ENCODE measurements around the gene GLYAT. TPM values are rescaled to one million over a fixed set of nuclear protein-coding genes. Genes with fewer than 3 reads are reported as not detected.

Gene GLYAT
- total and polyA plus RNA-seq, 4 donors, result not detected

GRCh38 chr11:58762284-58763119 lies 30.8 kb upstream of the GLYAT start:
- Histone ChIP-seq H3K4me3 (no peak overlapping the region), H3K9me3 (ENCODE audit: control insufficient read depth in 4 of 4, insufficient read depth in 3 of 4, low read length in 3 of 4) (no peaks in the 10 kb centered on the region), H3K36me3 (ENCODE audit: control insufficient read depth in 4 of 4, insufficient read depth in 4 of 4, low read length in 4 of 4) (no peaks in the 10 kb centered on the region), H3K4me1 (ENCODE audit: control insufficient read depth in 5 of 5, insufficient read depth in 5 of 5, low read length in 5 of 5) (no peaks in the 10 kb centered on the region), H3K27ac (ENCODE audit: low read depth in 1 of 2, low read length in 1 of 2) (no peak overlapping the region), H3K27me3 (ENCODE audit: control insufficient read depth in 3 of 3, insufficient read depth in 3 of 3, low read length in 2 of 3) (no peaks in the 10 kb centered on the region), H3K9ac (ENCODE audit: insufficient read depth in 1 of 2, low read length in 2 of 2) (no peak overlapping the region)
- TF ChIP-seq, protein P1, sequence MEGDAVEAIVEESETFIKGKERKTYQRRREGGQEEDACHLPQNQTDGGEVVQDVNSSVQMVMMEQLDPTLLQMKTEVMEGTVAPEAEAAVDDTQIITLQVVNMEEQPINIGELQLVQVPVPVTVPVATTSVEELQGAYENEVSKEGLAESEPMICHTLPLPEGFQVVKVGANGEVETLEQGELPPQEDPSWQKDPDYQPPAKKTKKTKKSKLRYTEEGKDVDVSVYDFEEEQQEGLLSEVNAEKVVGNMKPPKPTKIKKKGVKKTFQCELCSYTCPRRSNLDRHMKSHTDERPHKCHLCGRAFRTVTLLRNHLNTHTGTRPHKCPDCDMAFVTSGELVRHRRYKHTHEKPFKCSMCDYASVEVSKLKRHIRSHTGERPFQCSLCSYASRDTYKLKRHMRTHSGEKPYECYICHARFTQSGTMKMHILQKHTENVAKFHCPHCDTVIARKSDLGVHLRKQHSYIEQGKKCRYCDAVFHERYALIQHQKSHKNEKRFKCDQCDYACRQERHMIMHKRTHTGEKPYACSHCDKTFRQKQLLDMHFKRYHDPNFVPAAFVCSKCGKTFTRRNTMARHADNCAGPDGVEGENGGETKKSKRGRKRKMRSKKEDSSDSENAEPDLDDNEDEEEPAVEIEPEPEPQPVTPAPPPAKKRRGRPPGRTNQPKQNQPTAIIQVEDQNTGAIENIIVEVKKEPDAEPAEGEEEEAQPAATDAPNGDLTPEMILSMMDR (IDR thresholded peaks at IDR 0.05; ENCODE audit: control extremely low read depth, extremely low read depth), result no peak
- no peak for ATAC-seq (ENCODE audit: insufficient read depth, low FRiP score)
- no peak for DNase-seq
- WGBS, 2 donors, result 70 to 86% methylated on average over 6 of the region's 6 CpGs

DNA sequence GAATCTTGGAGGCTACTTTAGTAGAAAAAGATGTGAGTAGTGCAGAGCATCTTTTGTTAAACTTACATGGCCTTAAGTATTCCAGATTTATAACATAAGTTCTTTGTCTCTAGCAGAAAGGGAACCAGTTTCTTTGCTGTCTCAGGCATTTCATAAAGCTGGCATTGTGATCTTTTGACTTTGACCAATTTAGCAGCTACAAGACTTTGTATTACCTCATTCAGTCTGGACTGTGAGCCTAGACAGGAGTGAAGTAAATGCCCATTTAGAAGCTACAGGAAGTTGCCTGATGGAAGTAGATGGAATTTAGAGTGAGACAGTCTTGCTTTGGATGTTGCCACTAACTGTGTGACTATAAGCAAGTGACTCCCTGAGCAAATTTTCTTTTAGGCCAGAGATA lies 25.7 kb upstream of the GLYAT start:
- Histone ChIP-seq H3K27ac (ENCODE audit: low read depth in 1 of 2, low read length in 1 of 2) (no peak overlapping the region), H3K9ac (ENCODE audit: insufficient read depth in 1 of 2, low read length in 2 of 2) (no peak overlapping the region), H3K4me1 (ENCODE audit: control insufficient read depth in 5 of 5, insufficient read depth in 5 of 5, low read length in 5 of 5) (no peaks in the 10 kb centered on the region), H3K27me3 (ENCODE audit: control insufficient read depth in 3 of 3, insufficient read depth in 3 of 3, low read length in 2 of 3) (no peaks in the 10 kb centered on the region), H3K36me3 (ENCODE audit: control insufficient read depth in 4 of 4, insufficient read depth in 4 of 4, low read length in 4 of 4) (no peaks in the 10 kb centered on the region), H3K9me3 (ENCODE audit: control insufficient read depth in 4 of 4, insufficient read depth in 3 of 4, low read length in 3 of 4) (no peaks in the 10 kb centered on the region), H3K4me3 (no peak overlapping the region)
- no peak for ATAC-seq (ENCODE audit: insufficient read depth, low FRiP score)
- TF ChIP-seq, protein P1 (IDR thresholded peaks at IDR 0.05; ENCODE audit: control extremely low read depth, extremely low read depth), result no peak
- no peak for DNase-seq

DNA sequence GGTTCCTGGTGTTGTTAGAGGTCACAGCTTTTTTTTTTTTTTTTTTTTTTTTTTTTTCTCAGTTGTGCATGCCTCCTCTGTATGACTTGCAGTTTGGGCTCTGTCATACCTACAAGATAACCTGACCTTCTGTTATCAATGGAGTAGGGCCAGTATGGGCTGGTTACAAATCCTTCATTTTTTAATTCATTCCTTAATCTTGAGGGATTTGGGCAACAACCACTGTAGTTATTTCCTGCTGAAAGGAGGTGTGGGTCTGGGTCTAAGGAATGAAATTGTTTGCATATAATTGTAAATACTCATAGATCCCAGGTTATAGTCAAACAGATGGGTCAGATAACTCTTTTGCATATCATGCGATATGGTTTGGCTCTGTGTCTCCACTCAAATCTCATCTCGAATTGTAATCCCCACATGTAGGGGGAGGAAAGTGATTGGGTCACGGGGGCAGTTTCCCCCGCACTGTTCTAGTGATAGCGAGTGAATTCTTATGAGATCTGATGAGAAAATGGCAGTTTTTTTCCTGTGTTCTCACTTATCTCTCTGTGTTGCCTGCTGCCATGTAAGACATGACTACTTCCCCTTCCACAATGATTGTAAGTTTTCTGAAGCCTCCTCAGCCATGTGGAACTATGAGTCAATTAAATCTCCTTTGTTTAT lies 14.1 kb upstream of the GLYAT start:
- no peaks in the 10 kb centered on the region for H3K27me3 ChIP-seq (ENCODE audit: control insufficient read depth in 3 of 3, insufficient read depth in 3 of 3, low read length in 2 of 3)
- WGBS, 2 donors, result 84 to 88% methylated on average over 5 of the region's 5 CpGs

More for the DNA sequence above, 14.1 kb upstream of the GLYAT start:
- no peaks in the 10 kb centered on the region for H3K36me3 ChIP-seq (ENCODE audit: control insufficient read depth in 4 of 4, insufficient read depth in 4 of 4, low read length in 4 of 4)
- no peaks in the 10 kb centered on the region for H3K4me1 ChIP-seq (ENCODE audit: control insufficient read depth in 5 of 5, insufficient read depth in 5 of 5, low read length in 5 of 5)
- DNase-seq, result no peak
- H3K27ac ChIP-seq (ENCODE audit: low read depth in 1 of 2, low read length in 1 of 2), result no peak overlapping the region
- no peak overlapping the region for H3K4me3 ChIP-seq
- peaks cover 0 to 14% (median 6%) of the 10 kb centered on the region in 4 donors for H3K9me3 ChIP-seq (ENCODE audit: control insufficient read depth in 4 of 4, insufficient read depth in 3 of 4, low read length in 3 of 4)
- no peak for ATAC-seq (ENCODE audit: insufficient read depth, low FRiP score)
- TF ChIP-seq, protein P1 (IDR thresholded peaks at IDR 0.05; ENCODE audit: control extremely low read depth, extremely low read depth), result no peak
- H3K9ac ChIP-seq (ENCODE audit: insufficient read depth in 1 of 2, low read length in 2 of 2), result no peak overlapping the region
